Adrenal gland (tissue), 5 donors: ENCODE results near the gene MOV10.

Experiments
- CTCF ChIP-seq, 6 experiments: fragments of 450-650 bp in 4 of 6; fragments of 200-600 bp in 2 of 6; sonication (generic) in 1 of 6; IDR thresholded peaks; 1 replicate in 5 of 6; 2 replicates in 1 of 6; pipeline versions ENCODE4 v1.5.1 to v1.8.0; 2016 to 2021; ENCODE audit warnings: antibody characterized with exemption in 6 of 6, mild to moderate bottlenecking in 2 of 6, moderate library complexity in 1 of 6
- POLR2A ChIP-seq, 2 donors: fragments of 450-650 bp; IDR thresholded peaks; one replicate each; pipeline ENCODE4 v1.6.1; 2017; ENCODE audit warnings: antibody characterized with exemption in 2 of 2, mild to moderate bottlenecking in 2 of 2, moderate library complexity in 1 of 2
- donor health status: DM: no; HTN: no; CAD: no.

GRCh38 chr1:112711041-112711440 is 36.6 kb downstream of the MOV10 start:
- TF ChIP-seq CTCF (IDR thresholded peaks at IDR 0.05) (no peak), POLR2A (IDR thresholded peaks at IDR 0.05) (no peak)
